HG02759 (cell line): ENCODE results near the gene LRRC51.

Source experiments
- ATAC-seq: cut with Tn5 transposase; IDR thresholded peaks from one replicate; pipeline ENCODE4 v1.9.1; 2021; ENCODE audit warnings: mild to moderate bottlenecking, moderate library complexity; ENCODE audit not compliant: unreplicated experiment

LRRC51 gene

GRCh38 chr11:72080326-72081183 is at the start of gene LRRC51, which contains the start of gene NUMA1:
LRRC51 (plus strand) TSS chr11:72080850; CDS start chr11:72089084, 8,234 bp downstream.
NUMA1 (minus strand) TSS chr11:72080542; CDS start chr11:72035943, 44,599 bp downstream.
- peak; percentile 92 for ATAC-seq

- ATAC-seq: no peak
Observed at GRCh38 chr11:72036687-72037086, 44.0 kb upstream of the LRRC51 start.

GRCh38 chr11:72037554-72038311 is 42.9 kb upstream of the LRRC51 start:
- no peak for ATAC-seq

- ATAC-seq: no peak
Observed at GRCh38 chr11:72038491-72038890, 42.2 kb upstream of the LRRC51 start.

- no peak for ATAC-seq
Observed at GRCh38 chr11:72039031-72039855, 41.4 kb upstream of the LRRC51 start.

GRCh38 chr11:72039856-72040401 is 40.7 kb upstream of the LRRC51 start:
- ATAC-seq: no peak

- peak; percentile 36 for ATAC-seq
Observed at GRCh38 chr11:72040491-72041363, 39.9 kb upstream of the LRRC51 start.

- ATAC-seq: peak; percentile 36
Observed at GRCh38 chr11:72041364-72042063, 39.1 kb upstream of the LRRC51 start.

GRCh38 chr11:72042064-72042745 is 38.4 kb upstream of the LRRC51 start:
- ATAC-seq: peak; percentile 2

GRCh38 chr11:72045849-72046248 is 34.8 kb upstream of the LRRC51 start:
- no peak for ATAC-seq

- no peak for ATAC-seq
Observed at GRCh38 chr11:72048766-72049460, 31.7 kb upstream of the LRRC51 start.

GRCh38 chr11:72058416-72059034 is 22.1 kb upstream of the LRRC51 start:
- ATAC-seq: no peak

GRCh38 chr11:72061739-72062396 is 18.8 kb upstream of the LRRC51 start:
- ATAC-seq: no peak

- ATAC-seq: no peak
Observed at GRCh38 chr11:72066855-72067254, 13.8 kb upstream of the LRRC51 start.

- ATAC-seq: no peak
Observed at GRCh38 chr11:72067266-72067665, 13.4 kb upstream of the LRRC51 start.

- no peak for ATAC-seq
Observed at GRCh38 chr11:72067676-72068075, 13.0 kb upstream of the LRRC51 start.

- no peak for ATAC-seq
Observed at GRCh38 chr11:72069200-72069599, 11.4 kb upstream of the LRRC51 start.
